GM19324 (cell line): ENCODE measurements around the gene IAH1.

Experiments
- ATAC-seq: cut with Tn5 transposase; IDR thresholded peaks from one replicate; pipeline ENCODE4 v1.9.1; 2021; ENCODE audit warnings: mild to moderate bottlenecking, moderate library complexity; ENCODE audit not compliant: unreplicated experiment, low FRiP score

Gene IAH1, protein sequence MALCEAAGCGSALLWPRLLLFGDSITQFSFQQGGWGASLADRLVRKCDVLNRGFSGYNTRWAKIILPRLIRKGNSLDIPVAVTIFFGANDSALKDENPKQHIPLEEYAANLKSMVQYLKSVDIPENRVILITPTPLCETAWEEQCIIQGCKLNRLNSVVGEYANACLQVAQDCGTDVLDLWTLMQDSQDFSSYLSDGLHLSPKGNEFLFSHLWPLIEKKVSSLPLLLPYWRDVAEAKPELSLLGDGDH

DNA sequence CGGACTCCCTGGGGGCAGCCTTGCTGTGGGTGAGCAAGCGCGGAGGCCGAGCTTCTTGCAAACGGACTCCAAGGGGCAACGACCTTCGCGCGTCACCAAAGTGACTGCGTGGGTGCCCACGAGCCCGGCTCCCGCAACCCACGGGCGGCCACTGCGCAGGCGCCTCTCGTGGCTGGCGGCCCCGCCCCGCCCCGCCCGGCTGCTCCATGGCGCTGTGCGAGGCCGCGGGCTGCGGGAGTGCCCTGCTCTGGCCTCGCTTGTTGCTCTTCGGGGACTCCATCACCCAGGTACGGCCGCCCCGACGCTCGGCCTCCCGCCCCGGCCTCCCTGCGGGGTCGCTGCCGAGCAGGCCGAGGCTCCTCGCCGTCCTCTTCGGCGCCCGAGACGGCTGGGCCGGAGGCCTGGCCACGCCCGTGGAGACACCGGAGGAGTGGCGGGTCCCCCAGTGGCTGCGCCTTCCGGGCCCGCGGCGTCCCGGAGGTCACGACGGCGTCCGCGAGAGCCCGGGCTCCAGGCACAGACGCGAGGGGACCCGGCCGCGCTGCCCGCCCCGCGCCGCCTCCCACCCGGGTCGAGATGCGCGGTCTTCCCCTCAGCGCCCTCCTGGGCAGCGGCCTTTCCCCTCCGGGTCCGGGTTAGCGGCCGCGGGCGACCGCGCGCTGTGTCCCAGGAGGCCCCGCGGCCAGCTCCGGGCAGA, at the start of gene IAH1:
Gene IAH1, plus strand, starts transcription at position 191 of the 697 bp plus-strand sequence. Its CDS starts 16 bp downstream, at position 207.
- peak; percentile 82 for ATAC-seq

DNA sequence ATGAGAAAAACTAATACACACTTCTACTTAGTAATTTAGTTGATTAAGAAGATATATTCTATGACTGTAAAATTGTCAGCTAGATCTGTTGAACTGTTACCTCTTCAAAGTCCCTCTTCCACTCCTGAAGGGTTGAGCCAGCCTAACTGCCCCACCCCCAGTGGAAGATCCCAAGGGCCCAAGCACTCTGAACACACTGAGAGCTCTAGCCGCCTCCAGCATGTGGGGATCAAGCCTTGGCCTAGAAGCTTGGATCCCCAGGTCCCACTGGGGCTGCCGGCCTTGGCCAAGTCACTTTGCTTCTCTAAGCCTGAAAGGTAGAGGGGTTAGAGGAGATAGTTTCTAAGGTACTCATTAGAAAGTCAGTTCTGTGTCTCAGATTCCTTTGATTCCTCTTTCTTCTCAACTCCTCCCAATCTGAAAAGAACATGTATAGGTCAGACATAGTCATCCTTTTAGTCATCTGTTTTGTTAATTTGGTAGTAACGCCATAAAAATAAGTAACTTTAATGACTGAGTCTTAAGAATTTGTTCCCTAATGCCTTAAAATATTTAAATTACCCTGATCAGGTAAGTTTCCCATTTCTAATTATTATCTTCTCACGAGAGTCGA, 45.3 kb upstream of the IAH1 start:
- ATAC-seq = no peak

DNA sequence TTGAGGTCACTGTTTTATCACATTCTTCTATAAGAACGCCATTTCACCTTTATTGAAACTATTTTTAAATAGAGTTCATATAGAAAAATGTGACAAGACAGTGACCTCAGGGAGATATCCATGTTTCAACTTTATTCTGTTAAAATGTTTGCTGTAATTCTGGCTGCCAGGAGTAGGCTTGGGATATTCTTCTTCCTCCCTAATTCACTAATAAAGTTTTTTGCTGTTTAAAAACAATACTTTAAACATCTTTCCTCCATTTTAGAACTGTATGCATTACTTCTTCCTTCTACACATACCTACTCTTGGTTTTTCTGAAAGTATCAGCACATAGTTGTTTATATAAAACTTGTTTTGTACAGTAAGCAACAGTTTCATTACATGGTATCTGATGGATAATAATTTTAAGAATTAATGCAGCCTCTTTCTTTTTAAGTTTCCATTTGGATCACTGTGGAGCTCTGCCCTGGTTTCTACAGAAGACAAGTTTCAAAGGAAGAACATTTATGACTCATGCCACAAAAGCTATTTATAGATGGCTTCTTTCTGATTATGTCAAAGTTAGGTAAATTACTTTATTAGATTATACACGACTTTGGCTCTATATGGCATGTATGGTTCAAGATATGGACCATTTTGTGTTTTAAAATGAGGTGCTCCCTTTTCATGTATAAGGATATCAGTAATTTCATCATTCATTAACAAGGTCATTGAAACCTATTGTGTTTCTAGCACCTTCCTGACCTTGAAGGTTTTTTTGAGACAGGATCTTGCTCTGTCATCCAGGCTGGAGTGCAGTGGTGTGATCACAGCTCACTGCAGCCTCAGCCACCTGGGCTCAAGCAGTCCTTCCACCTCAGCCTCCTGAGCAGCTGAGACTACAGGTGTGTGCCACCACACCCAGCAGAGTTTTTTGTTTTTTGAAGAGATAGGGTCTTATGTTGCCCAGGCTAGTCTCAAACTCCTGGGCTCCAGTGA, 43.7 kb upstream of the IAH1 start:
- ATAC-seq = no peak

DNA sequence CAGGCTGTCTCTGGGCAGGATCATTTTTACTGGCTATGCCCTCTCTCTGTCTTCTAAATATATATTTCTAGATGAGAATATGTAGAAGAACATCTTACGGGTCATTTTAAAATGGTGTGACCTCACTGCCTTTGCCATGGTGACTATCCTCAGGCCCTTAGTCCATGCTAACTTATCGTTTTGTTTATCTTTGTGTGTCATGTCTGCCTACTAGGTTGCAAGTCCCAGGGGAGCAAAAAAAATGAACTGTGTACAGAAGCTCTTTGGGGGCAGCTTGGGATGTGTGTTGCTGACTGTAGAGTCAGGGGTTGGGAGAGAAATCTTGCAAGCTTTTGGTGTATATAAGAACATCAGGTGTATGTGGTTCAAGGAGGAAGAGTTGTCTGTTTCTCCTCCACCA, 39.9 kb upstream of the IAH1 start:
- ATAC-seq = no peak

DNA sequence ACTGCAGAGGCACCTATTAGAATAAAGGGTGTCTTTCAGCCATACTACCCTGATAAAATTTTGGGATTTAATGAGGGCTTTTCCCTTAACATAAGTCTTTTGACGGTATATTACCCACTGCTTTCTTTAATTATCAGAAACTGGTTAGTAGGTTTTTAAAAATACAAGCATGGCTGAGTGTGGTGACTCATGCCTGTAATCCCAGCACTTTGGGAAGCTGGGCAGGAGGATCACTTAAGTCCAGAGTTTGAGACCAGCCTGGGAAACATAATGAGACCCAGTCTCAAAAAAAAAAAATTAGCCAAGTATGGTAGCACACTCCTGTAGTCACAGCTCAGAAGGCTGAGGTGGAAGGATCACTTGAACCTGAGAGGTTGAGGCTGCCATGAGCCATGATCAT, 34.8 kb upstream of the IAH1 start:
- ATAC-seq = no peak

DNA sequence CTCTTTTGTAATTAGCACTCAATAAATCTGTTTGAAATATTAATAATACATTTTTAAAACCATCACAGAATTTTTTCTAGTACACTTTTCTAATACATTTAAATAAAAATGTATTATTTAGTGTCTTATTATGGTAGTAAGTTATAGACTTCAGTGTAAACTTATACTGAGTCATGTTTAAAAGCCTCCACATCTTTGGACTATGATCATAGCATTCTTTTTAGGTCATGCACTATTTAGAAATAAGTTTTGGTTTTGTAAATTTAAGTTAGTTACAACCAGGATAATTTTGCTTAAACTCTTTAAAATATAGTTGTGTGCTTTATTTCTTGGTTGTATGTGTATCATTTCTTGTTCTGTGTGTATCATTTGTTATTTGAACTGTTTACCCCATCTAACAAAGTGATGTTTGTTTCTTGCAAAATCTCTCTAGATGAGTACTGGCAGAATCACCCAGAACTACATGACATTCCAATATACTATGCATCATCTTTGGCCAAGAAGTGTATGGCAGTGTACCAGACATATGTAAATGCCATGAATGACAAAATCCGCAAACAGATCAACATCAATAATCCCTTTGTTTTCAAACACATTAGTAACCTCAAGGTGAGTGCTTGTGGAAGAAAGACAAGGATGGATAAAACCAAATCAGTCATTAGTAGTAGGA, 34.2 kb upstream of the IAH1 start:
- ATAC-seq = no peak

DNA sequence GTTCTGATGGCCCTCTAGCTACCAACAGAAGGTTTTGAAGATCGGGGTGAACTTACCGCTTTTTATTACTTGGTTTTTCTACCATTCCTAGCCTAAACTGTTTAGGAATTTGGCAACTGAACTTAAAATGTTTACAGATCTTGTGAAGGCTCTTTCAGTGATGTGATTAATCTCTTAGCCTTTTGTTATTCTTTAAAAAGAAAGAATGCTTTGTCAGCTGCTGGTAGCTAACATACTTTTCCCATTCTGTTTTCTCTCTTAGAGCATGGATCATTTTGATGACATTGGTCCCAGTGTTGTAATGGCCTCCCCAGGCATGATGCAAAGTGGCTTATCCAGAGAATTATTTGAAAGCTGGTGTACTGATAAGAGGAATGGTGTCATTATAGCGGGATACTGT, 32.8 kb upstream of the IAH1 start:
- ATAC-seq = no peak

DNA sequence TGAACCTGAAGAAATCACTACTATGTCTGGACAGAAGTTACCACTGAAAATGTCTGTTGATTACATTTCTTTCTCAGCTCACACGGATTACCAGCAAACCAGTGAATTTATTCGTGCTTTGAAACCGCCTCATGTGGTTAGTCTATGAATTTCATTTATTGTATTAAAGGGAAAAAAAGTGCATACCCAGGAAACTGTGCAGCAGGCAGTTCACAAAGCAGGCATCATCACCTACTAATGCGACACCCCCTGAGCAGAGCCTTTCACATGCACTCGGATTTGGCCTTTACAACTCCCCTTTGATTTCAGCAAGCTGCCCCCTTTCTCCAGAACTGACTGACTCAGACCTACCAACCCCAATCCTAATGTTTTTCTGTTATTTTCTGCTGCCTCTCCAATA, 30.8 kb upstream of the IAH1 start:
- ATAC-seq = no peak

DNA sequence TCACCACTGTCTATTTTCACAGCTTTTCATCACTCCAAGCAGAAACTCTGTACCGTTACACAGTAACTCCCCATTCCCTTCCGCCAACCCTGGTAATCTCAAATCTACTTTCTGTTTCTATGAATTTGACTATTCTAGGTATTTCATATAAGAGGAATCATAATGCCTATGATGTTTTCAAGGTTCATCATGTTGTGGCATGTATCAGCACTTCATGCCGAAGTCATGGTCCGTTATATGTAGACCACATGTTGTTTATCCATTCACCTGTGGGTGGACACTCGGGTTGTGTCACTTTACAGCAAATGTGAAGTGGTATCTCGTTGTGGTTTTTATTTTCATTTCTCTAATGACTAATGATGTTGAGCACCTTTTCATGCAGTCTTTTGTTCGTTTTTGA, 29.3 kb upstream of the IAH1 start:
- ATAC-seq = no peak

DNA sequence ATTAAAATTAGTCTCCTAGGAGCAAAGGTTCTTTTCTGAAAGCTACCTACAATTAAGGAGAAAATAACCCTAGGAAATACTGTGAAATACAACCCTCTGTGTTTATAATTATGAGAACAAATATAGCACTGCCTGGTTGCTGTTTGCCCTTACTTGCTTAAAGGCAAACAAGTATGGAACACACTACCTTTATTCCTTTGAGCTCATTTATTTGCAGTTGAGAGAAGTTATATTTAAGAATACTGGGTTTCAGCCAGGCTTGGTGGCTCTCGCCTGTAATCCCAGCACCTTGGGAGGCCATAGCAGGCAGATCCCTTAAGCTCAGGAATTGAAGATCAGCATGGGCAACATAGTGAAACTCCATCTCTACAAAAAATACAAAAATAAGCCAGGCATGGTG, 23.1 kb upstream of the IAH1 start:
- ATAC-seq = no peak

DNA sequence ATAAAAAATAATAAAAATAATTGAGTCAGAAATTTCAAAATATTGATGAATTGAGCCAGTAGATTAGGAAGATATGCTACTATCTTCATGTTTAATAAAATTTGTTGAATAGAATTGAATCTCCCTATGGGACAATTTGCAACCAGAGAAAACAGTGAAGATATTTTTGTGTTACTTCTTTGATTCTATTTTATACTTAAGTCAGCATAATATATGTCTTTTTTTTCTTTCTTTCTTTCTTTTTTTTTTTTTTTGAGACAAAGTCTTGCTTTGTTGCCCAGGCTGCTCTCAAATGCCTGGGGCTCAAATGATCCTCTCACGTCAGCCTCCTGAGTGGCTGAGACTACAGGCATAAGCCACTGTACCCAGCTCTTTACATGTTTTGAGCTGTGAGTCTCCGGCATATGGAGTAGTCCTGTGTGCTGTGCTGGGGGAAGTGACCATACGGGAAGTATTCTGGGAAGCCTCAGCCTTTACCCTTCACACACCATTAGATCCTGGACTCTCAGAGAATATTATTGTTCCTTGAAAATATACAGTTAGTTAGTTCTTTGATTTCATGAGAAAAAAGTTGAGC, 13.8 kb upstream of the IAH1 start:
- ATAC-seq = no peak

DNA sequence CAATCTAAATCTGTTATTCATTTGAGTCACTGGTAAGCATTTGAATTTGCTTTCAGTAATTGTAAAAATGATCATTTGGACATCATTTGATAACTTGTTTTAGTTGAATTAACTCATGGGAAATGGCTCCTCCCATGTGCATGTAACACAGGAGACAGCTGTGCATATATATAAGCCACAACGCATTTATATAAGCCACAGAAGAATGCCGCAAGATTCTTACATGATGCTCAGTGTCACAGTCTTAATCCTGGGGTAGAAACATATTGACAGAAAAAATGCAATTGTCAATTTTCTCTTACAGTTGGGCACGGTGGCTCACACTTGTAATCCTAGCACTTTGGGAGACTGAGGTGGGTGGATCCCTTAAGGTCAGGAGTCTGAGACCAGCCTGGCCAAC, 13.3 kb upstream of the IAH1 start:
- no peak for ATAC-seq

DNA sequence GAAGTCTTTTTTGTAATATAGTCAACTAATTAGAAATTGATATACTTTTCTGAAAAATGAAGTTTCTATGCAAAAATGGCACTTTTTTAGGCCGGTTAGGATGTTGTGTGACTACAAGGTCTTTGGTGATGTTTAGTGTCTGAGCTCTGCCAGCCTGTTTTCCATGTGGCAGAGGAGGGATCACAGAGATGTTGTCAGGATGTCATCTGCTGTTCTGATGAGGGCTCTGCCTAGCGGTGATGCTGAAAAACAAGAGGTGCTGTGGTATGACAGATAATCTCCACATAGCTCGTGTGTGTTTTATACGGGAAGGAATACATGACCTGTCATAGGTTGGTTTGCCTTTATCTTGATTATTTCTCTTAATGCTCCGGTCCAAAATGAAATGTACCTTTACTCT, 12.0 kb upstream of the IAH1 start:
- no peak for ATAC-seq

DNA sequence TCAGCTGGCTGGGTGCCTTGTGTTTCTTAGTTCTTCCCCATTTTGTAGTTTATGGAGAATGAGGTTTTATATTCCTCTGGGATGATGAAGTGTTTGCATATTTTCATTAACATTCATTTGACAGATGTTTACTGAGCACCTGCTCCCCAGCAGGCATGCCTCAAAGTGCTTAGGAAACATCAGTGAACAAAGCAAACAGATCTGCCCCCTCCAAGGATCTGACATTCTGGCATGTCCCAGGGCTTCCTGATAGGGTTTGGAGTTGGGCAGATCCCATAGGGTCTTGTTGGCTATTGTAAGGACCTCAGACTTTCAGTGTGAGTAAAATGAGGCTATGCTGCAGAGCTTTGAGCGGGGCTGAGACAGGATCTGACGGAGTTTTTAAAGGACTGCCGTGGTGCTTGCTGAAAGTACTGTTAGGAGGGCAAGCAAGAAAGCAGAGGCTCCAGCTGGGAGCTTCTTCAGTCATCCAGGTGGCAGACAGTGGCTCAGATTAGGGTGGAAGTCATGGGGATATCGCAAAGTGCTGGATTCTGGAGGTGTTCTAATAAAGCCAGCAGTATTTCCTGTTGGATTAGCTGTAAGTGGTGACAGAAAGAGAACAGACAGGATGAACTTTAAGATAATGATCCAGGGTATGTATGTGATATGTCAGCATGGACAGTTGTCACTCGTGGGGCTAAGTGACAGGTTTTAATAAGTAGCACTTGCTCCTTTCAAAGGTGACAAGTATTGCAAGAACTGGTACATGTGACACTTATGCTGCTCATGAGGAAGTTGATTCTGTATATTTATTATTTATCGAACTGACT, 11.3 kb upstream of the IAH1 start:
- no peak for ATAC-seq

DNA sequence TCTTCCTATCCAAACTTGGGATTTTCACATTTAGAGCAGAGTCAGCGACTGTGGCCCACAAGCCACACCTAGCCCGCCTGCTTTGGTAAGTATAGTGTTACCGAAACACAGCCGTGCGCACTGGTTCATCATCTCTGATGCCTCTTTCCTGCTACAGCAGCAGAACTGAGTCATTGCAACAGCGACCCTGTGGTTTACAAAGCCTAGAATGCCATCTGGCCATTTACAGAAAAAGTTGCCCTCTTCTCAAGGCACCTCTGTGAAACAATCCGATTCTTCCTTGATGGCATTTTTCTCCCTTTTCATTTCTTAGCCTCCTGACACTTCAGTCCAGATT, 10.7 kb upstream of the IAH1 start:
- no peak for ATAC-seq

DNA sequence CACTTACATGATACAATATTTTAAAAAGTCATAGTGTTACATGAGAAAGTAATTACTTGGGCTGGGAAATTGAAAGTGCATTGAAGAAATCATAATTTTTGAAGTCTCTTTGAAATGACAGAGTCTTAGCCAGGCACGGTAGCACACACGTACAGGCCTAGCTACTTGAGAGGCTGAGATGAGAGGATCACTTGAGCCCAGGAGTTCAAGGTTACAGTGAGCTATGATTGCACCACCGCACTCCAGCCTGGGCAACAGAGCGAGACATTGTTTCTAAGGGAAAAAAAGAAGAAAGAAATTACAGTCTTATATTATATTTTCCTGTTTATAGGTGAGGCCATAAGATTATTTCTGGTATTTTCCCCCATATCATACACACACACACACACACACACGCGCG, 9.2 kb upstream of the IAH1 start:
- ATAC-seq = no peak

DNA sequence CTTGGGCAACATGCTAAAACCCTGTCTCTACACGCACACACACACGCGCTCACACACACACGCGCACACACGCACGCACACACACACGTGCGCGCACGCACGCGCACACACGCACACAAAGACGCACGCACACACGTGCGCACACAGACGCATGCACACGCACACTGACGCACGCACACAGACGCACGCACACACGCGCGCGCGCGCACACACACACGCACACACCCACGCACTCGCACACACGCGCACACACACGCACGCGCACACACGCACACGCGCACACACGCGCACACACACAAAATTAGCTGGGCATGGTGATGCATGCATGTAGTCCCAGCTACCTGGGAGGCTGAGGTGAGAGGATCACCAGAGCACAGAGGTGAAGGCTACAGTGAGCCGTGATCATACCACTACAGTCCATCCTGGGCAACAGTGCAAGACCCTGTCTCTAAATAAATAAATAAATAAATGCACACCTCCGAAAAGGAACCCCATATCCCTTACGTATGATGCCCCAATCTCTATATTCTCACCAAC, 8.1 kb upstream of the IAH1 start:
- no peak for ATAC-seq

DNA sequence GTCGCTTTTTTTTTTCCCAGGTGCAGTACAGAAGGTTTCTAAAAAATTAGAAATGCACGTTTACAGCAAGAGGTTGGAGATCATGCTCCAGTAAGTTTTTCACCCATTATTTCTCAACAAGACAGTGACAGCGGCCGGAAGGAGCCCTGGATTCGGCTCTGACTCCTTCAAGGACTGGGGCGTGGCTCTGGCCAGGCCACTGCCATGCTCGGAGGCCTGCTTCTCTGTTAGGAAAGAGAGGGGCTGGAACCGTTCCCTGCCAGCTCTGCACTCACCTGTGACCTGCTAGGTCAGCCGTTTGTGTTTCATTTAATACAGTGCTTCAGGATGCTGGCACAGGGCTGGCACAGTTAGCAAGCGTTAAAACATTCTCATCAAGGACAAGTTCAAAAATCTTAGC, 6.7 kb upstream of the IAH1 start:
- ATAC-seq = no peak

DNA sequence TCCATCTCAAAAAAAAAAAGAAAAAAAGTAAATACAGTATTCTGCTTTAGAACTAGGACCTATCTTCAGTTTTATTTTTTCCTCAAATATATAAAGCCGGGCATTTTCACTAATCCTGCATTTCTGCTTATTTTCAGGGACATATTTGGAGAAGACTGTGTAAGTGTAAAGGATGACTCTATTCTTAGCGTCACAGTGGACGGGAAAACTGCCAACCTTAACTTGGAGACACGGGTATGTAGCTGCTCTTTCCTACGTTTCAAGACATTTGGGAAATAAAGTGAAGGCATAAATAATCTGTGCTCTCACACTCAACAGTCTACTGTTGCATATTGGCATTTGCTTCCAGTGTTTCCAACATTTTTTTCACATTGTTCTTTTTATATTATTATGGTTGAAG, 3.1 kb upstream of the IAH1 start:
- no peak for ATAC-seq
